HL-60/S4 (cell line): Measurements from ENCODE around the gene DEFB128.
"Not testable (repeated sequence)": the region's sequence is repeated elsewhere in the genome, so short reads cannot be mapped to it uniquely, and the experiment has no call there.

Experiments
- in situ Hi-C: fragments of 300-500 bp; cut with MboI; formaldehyde crosslinking; loops from 2 replicates; pipeline ENCODE4 v1.14.3; 2022; ENCODE audit warnings: low sequenced_read_pairs

DEFB128 gene

DNA sequence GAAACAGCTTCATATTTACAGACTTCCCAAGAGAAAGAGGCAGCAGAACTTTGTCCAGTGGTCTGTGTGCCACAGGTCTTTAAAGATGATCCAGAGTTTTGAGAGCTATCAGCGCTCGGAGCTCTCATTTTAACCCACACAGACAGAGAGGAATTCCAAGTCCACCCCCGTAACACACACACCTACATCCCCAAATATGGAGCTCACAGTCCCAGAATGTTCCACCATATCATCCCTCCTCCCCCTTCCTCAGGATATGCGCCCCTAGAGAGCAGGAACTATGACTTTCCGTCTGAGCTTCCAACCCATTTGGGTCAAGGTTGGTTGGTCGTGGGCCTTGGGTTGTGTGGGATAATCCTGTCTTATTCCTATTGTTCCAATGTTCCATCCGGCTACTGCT, at the start of gene DEFB128:
Gene DEFB128, minus strand, starts transcription at position 101 of the 400 bp plus-strand sequence. Its CDS starts 88 bp downstream, at position 13.
- in situ Hi-C loops, result no loop called here

DNA sequence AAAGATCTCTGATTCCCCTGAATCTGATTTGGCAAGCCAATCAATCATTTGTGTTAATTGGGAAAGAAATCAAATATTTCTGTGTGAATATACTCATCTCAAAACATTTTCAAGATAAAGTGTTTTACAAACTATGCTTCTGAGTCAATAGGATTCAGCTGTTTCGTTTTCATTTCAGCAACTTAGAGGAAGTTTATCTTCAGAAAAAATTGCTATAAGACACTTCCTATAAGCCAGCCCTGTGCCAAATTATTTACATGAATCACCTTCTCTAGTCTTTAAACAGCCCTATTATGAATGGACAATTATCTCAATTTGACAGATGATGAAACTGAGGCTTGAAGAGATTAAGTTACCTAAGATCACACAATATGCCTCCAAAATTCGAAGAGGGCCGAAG, 48.4 kb upstream of the DEFB128 start:
- in situ Hi-C loops, result no loop called here

- in situ Hi-C loops, result no loop called here
These were observed 48.0 kb upstream of the DEFB128 start for GRCh38 chr20:237489-237888.

- in situ Hi-C loops, result no loop called here
These were observed 46.4 kb upstream of the DEFB128 start for GRCh38 chr20:235891-236290.

DNA sequence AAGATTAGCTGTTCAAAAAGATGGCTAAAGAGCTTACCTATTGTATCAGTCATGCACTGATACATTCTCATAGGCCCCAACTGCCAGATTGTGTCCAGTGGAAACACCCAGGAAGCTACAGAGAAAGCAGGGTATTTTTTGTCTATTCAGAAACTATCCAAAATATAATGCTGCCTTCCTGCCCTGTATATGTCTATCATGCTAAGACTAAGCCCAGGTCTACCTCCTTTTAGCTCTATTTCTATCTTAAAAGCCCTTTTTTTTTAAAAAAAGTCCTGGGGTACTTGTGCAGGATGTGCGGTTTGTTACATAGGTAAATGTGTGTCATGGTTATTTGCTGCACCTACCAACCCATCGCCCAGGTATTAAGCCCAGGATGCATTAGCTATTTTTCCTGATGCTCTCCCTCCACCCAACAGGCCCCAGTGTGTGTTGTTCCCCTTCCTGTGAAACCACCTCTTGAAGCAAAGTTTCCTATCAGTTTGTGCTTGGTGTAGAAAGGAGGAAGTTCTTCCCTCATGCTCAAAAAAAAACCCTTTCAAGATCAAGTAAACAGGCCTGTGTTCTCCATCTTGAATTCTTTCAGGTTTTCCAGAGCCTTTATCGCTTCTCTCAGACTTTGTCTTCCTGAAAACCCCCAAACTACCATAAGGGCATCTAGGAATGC, 38.1 kb upstream of the DEFB128 start:
- in situ Hi-C loops, result no loop called here

DNA sequence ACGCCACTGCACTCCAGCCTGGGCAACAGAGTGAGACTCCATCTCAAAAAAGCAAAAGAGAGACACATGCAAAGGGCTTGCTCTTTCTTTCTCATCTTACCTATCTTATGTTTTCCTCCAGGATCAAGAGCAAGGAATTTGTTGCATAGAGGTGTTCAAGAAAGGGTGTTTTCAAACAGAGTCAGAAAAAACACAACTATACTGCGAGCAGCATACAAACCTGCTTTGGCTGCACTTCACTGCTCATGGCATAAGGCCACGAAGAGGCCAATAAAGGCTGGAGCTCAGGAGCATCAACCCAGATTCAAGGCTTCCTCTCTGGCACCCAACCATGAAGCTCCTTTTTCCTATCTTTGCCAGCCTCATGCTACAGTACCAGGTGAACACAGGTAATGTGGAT, 37.4 kb upstream of the DEFB128 start, which contains the start of gene DEFB129:
Gene DEFB129, plus strand, starts transcription at position 301 of the 400 bp plus-strand sequence. Its CDS starts 31 bp downstream, at position 332.
- in situ Hi-C loops, result no loop called here

DNA sequence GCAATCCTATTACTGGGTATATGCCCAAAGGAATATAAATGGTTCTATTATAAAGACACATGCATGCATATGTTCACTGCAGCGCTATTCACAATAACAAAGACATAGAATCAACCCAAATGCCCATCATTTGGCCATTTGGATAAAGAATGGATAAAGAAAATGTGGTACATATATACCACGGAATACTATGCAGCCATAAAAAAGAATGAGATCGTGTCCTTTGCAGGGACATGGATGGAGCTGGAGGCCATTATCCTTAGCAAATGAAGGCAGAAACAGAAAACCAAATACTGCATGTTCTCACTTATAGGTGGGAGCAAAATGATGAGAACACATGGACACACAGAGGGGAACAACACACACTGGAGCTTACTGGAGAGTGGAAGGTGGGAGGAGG, 36.4 kb upstream of the DEFB128 start:
- in situ Hi-C loops, result not testable (repeated sequence)

DNA sequence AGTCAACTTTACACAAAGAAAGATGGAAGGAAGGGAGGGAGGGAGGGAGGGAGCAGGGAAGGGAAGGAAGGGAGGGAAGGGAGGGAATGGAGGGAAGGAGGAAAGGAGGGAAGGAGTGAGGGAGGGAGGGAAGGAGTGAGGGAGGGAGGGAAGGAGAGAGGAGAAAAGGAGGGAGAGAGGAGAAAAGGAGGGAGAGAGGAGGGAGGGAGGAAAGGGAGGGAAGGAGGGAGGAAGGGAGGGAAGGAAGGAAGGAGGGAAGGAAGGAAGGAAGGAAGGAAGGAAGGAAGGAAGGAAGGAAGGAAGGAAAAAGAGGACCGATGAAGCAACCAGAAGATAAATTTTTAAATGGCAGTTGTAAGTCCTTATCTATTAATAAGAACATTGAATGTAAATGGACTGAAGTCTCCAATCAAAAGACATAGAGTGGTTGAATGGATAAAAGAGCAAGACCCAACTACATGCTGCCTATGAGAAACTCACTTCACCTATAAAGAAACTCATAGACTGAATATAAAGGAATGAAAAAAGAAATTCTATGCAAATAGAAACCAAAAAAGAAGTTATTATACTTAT, 31.8 kb upstream of the DEFB128 start:
- in situ Hi-C loops, result no loop called here

DNA sequence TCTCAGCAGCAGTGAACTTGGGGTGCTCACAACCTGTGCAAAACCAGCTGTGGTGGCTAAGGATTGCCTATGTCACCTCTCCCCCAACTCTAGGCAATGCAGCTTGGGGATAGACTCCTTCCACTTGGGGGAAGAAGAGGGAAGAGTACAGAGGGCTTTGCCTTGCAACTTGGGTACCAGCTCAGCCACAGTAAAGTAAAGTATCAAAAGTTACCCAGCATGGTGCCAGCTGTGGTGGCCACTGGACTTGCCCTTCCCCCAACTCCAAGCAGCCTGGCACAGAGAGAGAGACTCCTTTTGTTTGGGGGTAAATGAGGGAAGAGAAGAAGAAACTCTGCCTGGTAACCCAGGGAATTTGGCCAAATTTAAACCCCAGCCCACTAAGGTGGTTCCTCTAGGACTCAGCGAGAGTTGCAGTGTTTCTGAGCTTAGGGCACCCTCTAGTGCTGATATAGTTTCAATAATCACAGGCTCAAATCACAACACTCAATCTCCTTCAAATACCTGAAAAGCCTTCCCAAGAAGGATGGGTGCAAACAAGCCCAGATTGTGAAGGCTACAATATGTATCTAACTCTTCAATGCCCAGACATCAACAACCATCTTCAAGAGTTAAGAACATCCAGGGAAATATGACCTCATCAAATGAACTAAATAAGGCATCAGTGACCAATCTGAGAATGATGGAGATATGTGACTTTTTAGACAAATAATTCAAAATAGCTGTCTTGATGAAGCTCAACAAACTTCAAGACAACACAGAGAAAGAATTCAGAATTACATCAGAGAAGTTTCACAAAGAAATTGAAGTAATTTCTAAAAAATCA, 30.0 kb upstream of the DEFB128 start:
- in situ Hi-C loops, result no loop called here

DNA sequence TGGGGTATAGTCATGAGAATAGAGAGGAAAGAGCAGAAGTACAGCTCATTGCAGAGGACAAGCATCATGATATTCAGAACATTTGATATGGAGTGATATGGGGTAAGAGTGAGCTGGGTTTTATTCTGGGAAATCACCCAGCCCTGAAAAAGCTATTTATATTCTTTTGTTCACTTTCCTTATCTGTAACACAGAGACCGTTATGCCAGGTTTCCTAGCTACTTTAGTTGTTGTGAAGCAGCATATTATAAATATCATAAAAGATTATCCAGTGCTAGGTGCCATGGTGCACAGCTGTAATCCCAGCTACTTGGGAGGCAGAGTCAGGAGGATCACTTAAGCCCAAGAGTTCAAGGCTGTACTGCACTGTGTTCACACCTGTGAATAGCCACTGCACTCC, 27.8 kb upstream of the DEFB128 start:
- in situ Hi-C loops, result no loop called here

- in situ Hi-C loops, result no loop called here
These were observed 26.3 kb upstream of the DEFB128 start for GRCh38 chr20:215796-216195.

GRCh38 chr20:214383-214782, 24.9 kb upstream of the DEFB128 start:
- in situ Hi-C loops, result no loop called here

DNA sequence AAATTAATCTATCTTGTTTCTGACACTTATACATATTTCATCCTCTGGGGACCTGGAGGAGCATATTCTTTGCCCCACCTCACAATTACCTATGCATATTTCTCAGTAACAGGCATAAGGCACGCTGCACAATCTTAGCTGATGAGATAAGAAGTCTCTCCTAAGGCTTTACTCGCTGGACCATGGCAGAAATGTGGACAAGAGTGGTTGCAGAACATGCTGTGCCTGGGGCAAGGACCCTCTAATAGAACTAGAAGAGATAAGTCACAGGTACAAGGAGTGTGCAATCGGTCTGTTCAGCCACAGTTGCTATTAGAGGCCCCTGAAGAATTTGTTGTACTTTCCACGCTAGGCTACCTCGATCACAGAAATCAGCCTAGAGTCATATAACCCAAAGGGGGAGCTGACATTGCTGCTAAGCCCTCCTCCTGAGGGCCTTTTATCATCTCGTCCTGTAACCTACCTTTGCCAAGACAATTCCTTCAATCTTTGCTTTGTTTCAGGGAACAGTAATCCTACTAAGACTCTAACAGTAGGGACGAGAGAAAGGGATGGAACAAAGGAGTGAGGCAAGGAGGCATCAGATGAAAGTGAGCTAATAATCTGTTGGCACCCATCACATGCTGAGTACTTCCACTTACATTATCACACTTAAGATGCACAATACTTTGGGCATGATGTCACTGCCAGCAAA, 21.4 kb upstream of the DEFB128 start:
- in situ Hi-C loops, result no loop called here

DNA sequence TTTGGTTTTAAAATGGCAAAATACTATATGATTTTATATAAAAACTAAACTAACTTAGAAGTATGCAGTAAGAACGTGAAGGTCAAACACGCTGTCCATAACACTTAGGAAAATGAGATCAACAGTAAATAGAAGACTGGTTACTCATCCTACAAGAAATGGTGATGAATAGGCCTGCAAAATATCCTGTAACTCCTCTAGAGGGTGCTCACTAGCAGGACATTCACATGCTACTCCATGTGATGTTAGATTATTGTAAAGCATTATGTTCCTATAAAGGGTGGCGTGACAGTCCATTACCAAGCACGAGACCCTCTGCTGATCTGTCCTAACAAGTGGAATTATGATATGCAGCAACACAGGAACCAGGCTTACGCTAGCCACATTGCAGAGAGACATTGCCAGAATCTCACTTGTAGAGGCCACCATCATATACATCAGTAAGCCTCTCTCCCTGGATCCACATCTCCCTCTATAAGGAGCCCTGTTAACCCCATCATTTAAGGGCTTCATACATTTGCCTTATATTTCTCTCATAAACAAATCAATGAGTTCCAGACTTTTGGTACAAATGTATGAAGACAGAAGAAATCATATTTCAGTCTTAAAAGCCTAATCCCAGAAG, 19.5 kb upstream of the DEFB128 start:
- in situ Hi-C loops, result no loop called here

DNA sequence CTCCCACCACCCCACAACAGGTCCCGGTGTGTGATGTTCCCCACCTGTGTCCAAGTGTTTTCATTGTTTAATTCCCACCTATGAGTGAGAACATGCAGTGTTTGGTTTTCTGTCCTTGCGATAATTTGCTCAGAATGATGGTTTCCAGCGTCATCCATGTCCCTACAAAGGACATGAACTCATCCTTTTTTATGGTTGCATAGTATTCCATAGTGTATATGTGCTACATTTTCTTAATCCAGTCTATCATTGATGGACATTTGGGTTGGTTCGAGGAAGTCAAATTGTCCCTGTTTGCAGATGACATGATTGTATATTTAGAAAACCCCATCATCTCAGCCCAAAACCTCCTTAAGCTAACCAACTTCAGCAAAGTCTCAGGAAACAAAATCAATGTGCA, 14.1 kb upstream of the DEFB128 start:
- in situ Hi-C loops, result not testable (repeated sequence)

DNA sequence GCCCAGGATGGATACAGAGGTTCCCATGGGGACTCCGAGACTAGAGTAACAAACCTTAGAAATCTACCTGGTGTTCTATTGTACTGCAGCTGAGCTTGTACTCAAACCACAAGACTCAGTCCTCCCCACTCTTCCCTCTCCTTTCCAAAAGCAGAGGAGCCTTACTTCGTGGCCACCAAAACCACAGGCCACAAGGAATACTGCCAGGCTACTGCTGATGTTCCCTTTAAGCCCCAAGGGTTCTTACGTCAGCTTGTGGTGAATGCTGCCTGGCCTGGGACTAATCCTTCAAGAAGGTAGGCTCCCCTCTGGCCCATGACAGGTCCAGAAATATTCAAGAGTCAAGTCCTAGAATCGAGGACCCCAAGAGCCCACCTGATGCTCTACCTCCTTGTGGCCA, 10.5 kb upstream of the DEFB128 start:
- in situ Hi-C loops, result no loop called here

DNA sequence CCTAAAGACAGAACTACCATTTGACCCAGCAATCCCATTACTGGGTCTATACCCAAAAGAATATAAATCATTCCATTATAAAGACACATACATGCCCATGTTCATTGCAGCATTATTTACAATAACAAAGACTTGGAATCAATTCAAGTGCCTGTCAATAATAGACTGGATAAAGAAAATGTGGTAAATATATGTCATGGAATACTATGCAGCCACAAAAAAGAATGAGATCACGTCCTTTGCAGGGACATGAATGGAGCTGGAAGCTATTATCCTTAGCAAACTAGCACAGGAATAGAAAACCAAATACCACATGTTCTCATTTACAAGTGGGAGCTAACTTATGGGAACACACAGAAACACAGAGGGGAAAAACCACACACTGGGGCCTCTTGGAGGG, 8.7 kb upstream of the DEFB128 start:
- in situ Hi-C loops, result no loop called here

GRCh38 chr20:187733-188132, 1.8 kb downstream of the DEFB128 start:
- in situ Hi-C loops, result no loop called here

DNA sequence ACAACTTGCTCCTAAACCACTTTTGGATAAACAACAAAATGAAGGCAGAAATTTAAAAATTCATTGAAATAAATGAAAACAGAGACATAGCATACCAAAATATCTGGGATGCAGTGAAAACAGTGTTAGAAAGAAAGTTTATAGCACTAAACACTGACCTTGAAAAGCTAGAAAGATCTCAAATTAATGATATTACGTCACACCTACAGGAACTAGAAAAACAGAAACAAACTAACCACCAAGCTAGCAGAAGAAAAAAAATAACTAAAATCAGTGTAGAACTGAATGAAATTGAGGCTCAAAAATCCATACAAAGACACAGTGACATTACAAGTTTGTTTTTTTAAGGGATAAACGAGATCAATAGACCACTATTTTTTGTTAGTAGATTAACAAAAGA, 5.2 kb downstream of the DEFB128 start:
- in situ Hi-C loops, result no loop called here

DNA sequence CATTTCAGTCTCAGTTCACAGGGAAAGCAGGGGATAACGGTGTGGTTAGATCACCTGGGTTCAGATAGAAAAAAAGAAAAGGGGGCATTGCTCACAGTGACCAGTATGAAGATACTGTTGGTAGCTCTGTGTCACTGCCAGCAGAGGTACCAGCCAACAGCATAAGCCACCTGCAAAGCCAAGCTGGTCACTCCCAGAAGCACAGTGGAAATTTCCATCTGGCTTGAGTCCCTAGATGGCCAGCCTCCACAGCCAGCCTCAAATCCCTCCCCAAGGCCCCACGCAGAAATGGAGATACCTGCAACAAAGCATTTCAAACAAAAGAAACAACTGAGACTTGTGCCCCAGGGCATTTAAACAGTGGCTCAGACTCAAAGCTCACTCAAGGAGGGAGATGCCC, 20.6 kb downstream of the DEFB128 start:
- in situ Hi-C loops, result no loop called here

DNA sequence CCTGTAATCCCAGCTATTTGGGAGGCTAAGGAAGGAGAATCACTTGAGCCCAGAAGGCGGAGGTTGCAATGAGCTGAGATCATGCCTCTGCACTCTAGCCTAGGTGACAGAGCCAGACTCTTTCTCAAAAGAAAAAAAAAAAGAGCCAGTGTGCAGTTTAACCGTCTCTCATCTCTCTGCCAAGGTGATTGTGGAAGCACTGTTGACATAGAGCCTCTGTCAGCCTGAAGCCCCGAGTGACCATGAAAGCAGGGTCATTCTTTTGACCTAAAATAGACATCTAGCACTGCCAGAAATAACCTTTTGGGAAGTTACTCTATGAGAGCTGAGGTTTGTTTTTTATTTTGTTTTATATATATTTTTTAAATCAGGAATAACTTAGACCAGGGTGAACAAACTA, 24.9 kb downstream of the DEFB128 start:
- in situ Hi-C loops, result no loop called here
